CD14-positive monocyte (primary cell): ENCODE results near the gene PIK3IP1. TPM values are rescaled to one million over a fixed set of nuclear protein-coding genes. Genes with fewer than 3 reads are reported as not detected.

Source experiments
- DNase-seq, 3 donors: peaks; one replicate each; pipeline ENCODE4 v3.0.0-alpha.2; 2011 to 2022
- H2AFZ ChIP-seq: 2 replicates; pipeline ENCODE4 v1.6.0; 2012; ENCODE audit warnings: mild to moderate bottlenecking, low read depth, low read length, inconsistent platforms; ENCODE audit not compliant: insufficient read depth, poor library complexity, severe bottlenecking
- H3K27ac ChIP-seq, 2 donors: 1 replicate in 1 of 2; 2 replicates in 1 of 2; pipeline ENCODE4 v1.5.1; 2012 to 2013; ENCODE audit warnings: low read length in 2 of 2, control low read depth in 1 of 2, inconsistent platforms in 1 of 2, low read depth in 1 of 2, mild to moderate bottlenecking in 1 of 2
- H3K27me3 ChIP-seq, 2 donors: one replicate each; pipeline versions ENCODE4 v1.6.0 to v1.6.1; 2011 to 2013; ENCODE audit warnings: low read length in 2 of 2; ENCODE audit not compliant: control insufficient read depth in 2 of 2, insufficient read depth in 2 of 2
- H3K36me3 ChIP-seq, 2 donors: replicated peaks in 1 of 2; 1 replicate in 1 of 2; 2 replicates in 1 of 2; pipeline versions ENCODE4 v1.5.1 to v1.6.1; 2012 to 2013; ENCODE audit warnings: low read length in 2 of 2, control low read depth in 1 of 2, inconsistent platforms in 1 of 2, mild to moderate bottlenecking in 1 of 2; ENCODE audit not compliant: insufficient read depth in 2 of 2, control insufficient read depth in 1 of 2
- H3K4me1 ChIP-seq, 2 donors: 1 replicate in 1 of 2; 2 replicates in 1 of 2; pipeline versions ENCODE4 v1.5.1 to v1.6.1; 2012 to 2013; ENCODE audit warnings: low read length in 2 of 2, control low read depth in 1 of 2, inconsistent platforms in 1 of 2, mild to moderate bottlenecking in 1 of 2, moderate library complexity in 1 of 2; ENCODE audit not compliant: insufficient read depth in 2 of 2, control insufficient read depth in 1 of 2
- H3K4me2 ChIP-seq: replicated peaks from 2 replicates; pipeline ENCODE3; 2012; ENCODE audit warnings: low read length, moderate library complexity, mild to moderate bottlenecking; ENCODE audit not compliant: poor library complexity, severe bottlenecking; ENCODE audit errors: extremely low read depth
- H3K4me3 ChIP-seq, 3 experiments: fragments of 200-600 bp in 1 of 3; sonication (generic) in 1 of 3; replicated peaks in 1 of 3; 1 replicate in 2 of 3; 2 replicates in 1 of 3; pipeline ENCODE4 v1.5.1; 2011 to 2013; ENCODE audit warnings: low read length in 3 of 3, mild to moderate bottlenecking in 3 of 3, control low read depth in 2 of 3, low read depth in 2 of 3, inconsistent platforms in 1 of 3, moderate library complexity in 1 of 3
- H3K79me2 ChIP-seq: 2 replicates; pipeline ENCODE4 v1.6.0; 2012; ENCODE audit warnings: mild to moderate bottlenecking, control low read depth, inconsistent platforms, low read length, moderate library complexity; ENCODE audit not compliant: insufficient read depth
- H3K9ac ChIP-seq: 2 replicates; pipeline ENCODE4 v1.6.0; 2017; ENCODE audit warnings: low read length, mild to moderate bottlenecking; ENCODE audit not compliant: insufficient read depth, poor library complexity, severe bottlenecking
- H3K9me3 ChIP-seq, 2 donors: replicated peaks in 1 of 2; 1 replicate in 1 of 2; 2 replicates in 1 of 2; pipeline versions ENCODE4 v1.5.1 to v1.6.1; 2012 to 2013; ENCODE audit warnings: low read length in 2 of 2, control low read depth in 1 of 2; ENCODE audit not compliant: control insufficient read depth in 1 of 2, insufficient read depth in 1 of 2
- H4K20me1 ChIP-seq: 2 replicates; pipeline ENCODE4 v1.6.0; 2012; ENCODE audit warnings: mild to moderate bottlenecking, low read length, control low read depth, moderate library complexity; ENCODE audit not compliant: insufficient read depth
- H3K27ac Mint-ChIP-seq, 7 donors: one replicate each; pipeline ENCODE4 v1.8.0; 2020; ENCODE audit warnings: mild to moderate bottlenecking in 7 of 7, mixed read lengths in 7 of 7, moderate library complexity in 6 of 7, inconsistent platforms in 2 of 7
- H3K27me3 Mint-ChIP-seq, 3 donors: one replicate each; pipeline ENCODE4 v1.8.0; 2021 to 2022; ENCODE audit warnings: low read depth in 3 of 3, mild to moderate bottlenecking in 3 of 3, mixed read lengths in 3 of 3, moderate library complexity in 3 of 3, inconsistent platforms in 1 of 3
- H3K36me3 Mint-ChIP-seq, 2 donors: one replicate each; pipeline ENCODE4 v1.8.0; 2020; ENCODE audit warnings: mixed read lengths in 2 of 2, inconsistent platforms in 1 of 2, mild to moderate bottlenecking in 1 of 2
- H3K4me1 Mint-ChIP-seq: one replicate; pipeline ENCODE4 v1.8.0; 2020; ENCODE audit warnings: mild to moderate bottlenecking, mixed read lengths
- H3K4me3 Mint-ChIP-seq, 2 donors: one replicate each; pipeline ENCODE4 v1.8.0; 2020; ENCODE audit warnings: mild to moderate bottlenecking in 2 of 2, mixed read lengths in 2 of 2, moderate library complexity in 1 of 2
- H3K9me3 Mint-ChIP-seq, 7 donors: one replicate each; pipeline ENCODE4 v1.8.0; 2020 to 2022; ENCODE audit warnings: mixed read lengths in 7 of 7, mild to moderate bottlenecking in 6 of 7, moderate library complexity in 6 of 7, inconsistent platforms in 2 of 7
- WGBS: methylation state at CpG from one replicate; pipeline ENCODE4 v1.1.5; 2013; ENCODE audit warnings: missing lambda C conversion rate; ENCODE audit not compliant: insufficient coverage; 5-methylcytosine and 5-hydroxymethylcytosine counted together
- intact Hi-C, 2 donors: fragments of 100-400 bp; cut with micrococcal nuclease; formaldehyde crosslinking; loops; one replicate each; pipeline versions ENCODE4 v1.15.0 to v1.15.1; 2023
- polyA plus RNA-seq, 3 donors: library from polyadenylated mRNA; depleted of rRNA in 1 of 3; unstranded in 2 of 3; stranded (reverse) in 1 of 3; fragments of 300-500 nt in 2 of 3; fragments of >200 nt in 1 of 3; fragmentation: Illumina TruSeq in 2 of 3; gene quantifications; 1 replicate in 2 of 3; 2 replicates in 1 of 3; pipeline ENCODE4 v1.2.3, GENCODE V29; 2012 to 2021
- TF ChIP-seq, protein P1 (sequence below): fragments of 200-600 bp; IDR thresholded peaks from one replicate; pipeline ENCODE4 v1.8.0; 2022; ENCODE audit warnings: antibody characterized with exemption, mild to moderate bottlenecking

Gene PIK3IP1
- polyA plus RNA-seq, 3 donors, result 21.8 to 37.3 (median 21.9) TPM

DNA sequence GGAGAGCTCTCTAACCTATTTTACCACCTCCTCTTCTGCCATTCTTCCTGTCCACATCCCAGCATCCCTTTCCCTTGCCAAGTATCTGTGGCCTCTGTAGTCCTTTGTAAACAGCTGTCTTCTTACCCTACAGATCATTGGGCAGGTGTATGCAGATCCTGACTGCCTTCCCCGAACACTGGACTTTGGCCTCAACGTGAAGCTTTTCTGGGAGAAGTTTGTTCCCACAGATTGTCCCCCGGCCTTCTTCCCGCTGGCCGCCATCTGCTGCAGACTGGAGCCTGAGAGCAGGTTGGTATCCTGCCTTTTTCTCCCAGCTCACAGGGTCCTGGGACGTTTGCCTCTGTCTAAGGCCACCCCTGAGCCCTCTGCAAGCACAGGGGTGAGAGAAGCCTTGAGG, 17.3 kb downstream of the PIK3IP1 start:
- peaks cover 7% of the 10 kb centered on the region for H3K4me1 Mint-ChIP-seq
- peaks cover 0 to 2% (median 0%) of the 10 kb centered on the region in 7 donors for H3K9me3 Mint-ChIP-seq
- DNase-seq, result no peak
- peak overlapping the region in 3 of 7 donors; percentile 54 to 80 (median 72) for H3K27ac Mint-ChIP-seq
- intact Hi-C loops, result loop anchor here in 1 of 2 donors (10.0 kb wide), 2 partner anchors 170 to 510 kb away; partner anchors contain the start of gene SELENOM
- H3K9ac ChIP-seq, result no peak overlapping the region
- H3K4me3 ChIP-seq, result no peak overlapping the region
- no peaks in the 10 kb centered on the region for H3K9me3 ChIP-seq
- H3K4me3 Mint-ChIP-seq, result no peak overlapping the region
- H3K4me2 ChIP-seq, result no peak overlapping the region
- no peak overlapping the region for H2AFZ ChIP-seq
- peaks cover 3% of the 10 kb centered on the region for H4K20me1 ChIP-seq
- peaks cover 0 to 2% (median 2%) of the 10 kb centered on the region in 3 donors for H3K27me3 Mint-ChIP-seq
- TF ChIP-seq, protein P1, sequence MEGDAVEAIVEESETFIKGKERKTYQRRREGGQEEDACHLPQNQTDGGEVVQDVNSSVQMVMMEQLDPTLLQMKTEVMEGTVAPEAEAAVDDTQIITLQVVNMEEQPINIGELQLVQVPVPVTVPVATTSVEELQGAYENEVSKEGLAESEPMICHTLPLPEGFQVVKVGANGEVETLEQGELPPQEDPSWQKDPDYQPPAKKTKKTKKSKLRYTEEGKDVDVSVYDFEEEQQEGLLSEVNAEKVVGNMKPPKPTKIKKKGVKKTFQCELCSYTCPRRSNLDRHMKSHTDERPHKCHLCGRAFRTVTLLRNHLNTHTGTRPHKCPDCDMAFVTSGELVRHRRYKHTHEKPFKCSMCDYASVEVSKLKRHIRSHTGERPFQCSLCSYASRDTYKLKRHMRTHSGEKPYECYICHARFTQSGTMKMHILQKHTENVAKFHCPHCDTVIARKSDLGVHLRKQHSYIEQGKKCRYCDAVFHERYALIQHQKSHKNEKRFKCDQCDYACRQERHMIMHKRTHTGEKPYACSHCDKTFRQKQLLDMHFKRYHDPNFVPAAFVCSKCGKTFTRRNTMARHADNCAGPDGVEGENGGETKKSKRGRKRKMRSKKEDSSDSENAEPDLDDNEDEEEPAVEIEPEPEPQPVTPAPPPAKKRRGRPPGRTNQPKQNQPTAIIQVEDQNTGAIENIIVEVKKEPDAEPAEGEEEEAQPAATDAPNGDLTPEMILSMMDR, result no peak
- no peaks in the 10 kb centered on the region for H3K79me2 ChIP-seq
- no peaks in the 10 kb centered on the region for H3K27me3 ChIP-seq
- peaks cover 5 to 6% of the 10 kb centered on the region in 2 donors for H3K4me1 ChIP-seq
- peaks cover 65 to 92% of the 10 kb centered on the region in 2 donors for H3K36me3 ChIP-seq
- H3K36me3 Mint-ChIP-seq, result peaks cover 74 to 86% of the 10 kb centered on the region in 2 donors
- WGBS, result 100% methylated on average over 5 of the region's 6 CpGs
- peak overlapping the region in 1 of 2 donors; percentile 41 for H3K27ac ChIP-seq

DNA sequence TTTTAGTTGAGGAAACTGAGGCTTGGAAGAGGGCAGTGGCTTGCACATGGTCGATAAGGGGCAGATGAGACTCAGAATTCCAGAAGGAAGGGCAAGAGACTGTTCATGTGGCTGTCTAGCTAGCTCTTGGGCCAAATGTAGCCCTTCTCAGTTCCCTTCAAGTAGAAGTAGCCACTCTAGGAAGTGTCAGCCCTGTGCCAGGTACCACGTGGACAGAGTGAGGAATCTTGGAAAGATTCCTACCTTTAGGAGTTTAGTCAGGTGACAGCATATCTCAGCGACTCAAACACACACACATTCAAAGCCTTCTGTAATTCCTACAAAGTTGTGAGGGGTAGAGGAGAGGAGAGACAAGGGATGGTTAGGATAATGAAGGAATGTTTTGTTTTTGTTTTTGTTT, 18.3 kb downstream of the PIK3IP1 start:
- Histone ChIP-seq H3K9ac (no peak overlapping the region), H3K4me3 (no peak overlapping the region), H3K4me2 (no peak overlapping the region), H2AFZ (no peak overlapping the region), H4K20me1 (peaks cover under 1% of the 10 kb centered on the region), H3K27me3 (no peaks in the 10 kb centered on the region), H3K9me3 (no peaks in the 10 kb centered on the region), H3K27ac (no peak overlapping the region), H3K79me2 (no peaks in the 10 kb centered on the region), H3K36me3 (peaks cover 64 to 91% of the 10 kb centered on the region in 2 donors), H3K4me1 (peaks cover 5 to 6% of the 10 kb centered on the region in 2 donors)
- no peak for DNase-seq
- peaks cover 72 to 86% of the 10 kb centered on the region in 2 donors for H3K36me3 Mint-ChIP-seq
- peaks cover 0 to 2% (median 2%) of the 10 kb centered on the region in 3 donors for H3K27me3 Mint-ChIP-seq
- H3K4me1 Mint-ChIP-seq, result peaks cover 7% of the 10 kb centered on the region
- H3K27ac Mint-ChIP-seq, result peak overlapping the region in 2 of 7 donors; percentile 18 to 69
- H3K4me3 Mint-ChIP-seq, result no peak overlapping the region
- TF ChIP-seq, protein P1, result no peak
- intact Hi-C loops, result loop anchor here (5.0 to 10.0 kb wide), 4 partner anchors 62 to 509 kb away; partner anchors contain the start of genes LIMK2 (in 1 of the 2) and SELENOM (in 1 of the 2)
- peaks cover 0 to 2% (median 0%) of the 10 kb centered on the region in 7 donors for H3K9me3 Mint-ChIP-seq
- WGBS, result no CpG with 5 or more reads among the region's 3 CpGs
